A673 (cell line): ENCODE data around the gene RELN. TPM values are rescaled to one million over a fixed set of nuclear protein-coding genes. Genes with fewer than 3 reads are reported as not detected.

Experiments used
- BruUV-seq: library from RNA; stranded (reverse); fragments of 400-500 nt; replicated peaks from 2 replicates; lab custom pipeline; 2021; lab: Mats Ljungman, UMichigan
- CTCF ChIA-PET: fragments of 300-600 bp; sonication (Branson Sonifier 250); formaldehyde crosslinking; loops from one replicate; lab custom pipeline; 2022; ENCODE audit warnings: antibody characterized with exemption; lab: Charles Lee
- POLR2A ChIA-PET: fragments of 300-600 bp; sonication (Branson Sonifier 250); formaldehyde crosslinking; loops from one replicate; lab custom pipeline; 2022; ENCODE audit warnings: antibody characterized with exemption; ENCODE audit not compliant: low non-redundant PET; lab: Charles Lee
- DNase-seq: peaks from one replicate; pipeline ENCODE4 v3.0.0-alpha.2; 2015; ENCODE audit warnings: low spot score
- H3K27ac ChIP-seq: fragments of 200-600 bp; sonication (generic); 2 replicates; pipeline ENCODE4 v1.5.1; 2016; ENCODE audit warnings: mixed run types, low read depth, mild to moderate bottlenecking, mixed read lengths, antibody characterized with exemption, low read length; ENCODE audit not compliant: poor library complexity, severe bottlenecking
- H3K27me3 ChIP-seq: fragments of 200-600 bp; sonication (generic); replicated peaks from 2 replicates; pipeline ENCODE4 v1.6.1; 2017; ENCODE audit warnings: mixed run types, low read depth, mild to moderate bottlenecking, mixed read lengths, antibody characterized with exemption, low read length; ENCODE audit not compliant: insufficient read depth, poor library complexity
- H3K36me3 ChIP-seq: fragments of 200-600 bp; sonication (generic); 2 replicates; pipeline ENCODE4 v1.6.1; 2016; ENCODE audit warnings: mixed run types, mild to moderate bottlenecking, mixed read lengths, antibody characterized with exemption, low read length; ENCODE audit not compliant: insufficient read depth, poor library complexity, severe bottlenecking
- H3K4me1 ChIP-seq: fragments of 200-600 bp; sonication (generic); 2 replicates; pipeline ENCODE4 v1.6.1; 2017; ENCODE audit warnings: mixed run types, mild to moderate bottlenecking, mixed read lengths, antibody characterized with exemption, low read length; ENCODE audit not compliant: insufficient read depth, poor library complexity, severe bottlenecking
- H3K4me3 ChIP-seq: fragments of 200-600 bp; sonication (generic); 2 replicates; pipeline ENCODE4 v1.5.1; 2016; ENCODE audit warnings: low read depth, mixed run types, mild to moderate bottlenecking, mixed read lengths, low read length; ENCODE audit not compliant: poor library complexity, severe bottlenecking
- H3K9me3 ChIP-seq: fragments of 200-600 bp; sonication (generic); 2 replicates; pipeline ENCODE4 v1.6.1; 2016; ENCODE audit warnings: mixed run types, low read depth, mild to moderate bottlenecking, mixed read lengths, antibody characterized with exemption, low read length; ENCODE audit not compliant: poor library complexity, severe bottlenecking
- EZH2 ChIP-seq: fragments of 200-600 bp; sonication (generic); IDR thresholded peaks from 2 replicates; pipeline ENCODE4 v1.6.1; 2017; ENCODE audit warnings: borderline replicate concordance, low read depth, mild to moderate bottlenecking, mixed read lengths, antibody characterized with exemption, low read length; ENCODE audit not compliant: poor library complexity, severe bottlenecking
- intact Hi-C: fragments of 100-400 bp; cut with micrococcal nuclease; formaldehyde crosslinking; loops from one replicate; pipeline ENCODE4 v1.10.0; 2022; ENCODE audit not compliant: unreplicated experiment
- total RNA-seq: library from RNA; stranded (reverse); gene quantifications from 2 replicates; pipeline ENCODE4 v1.2.3, GENCODE V29; 2021
- TF ChIP-seq, protein P1 (sequence below): fragments of 300-800, 200-600 bp; sonication (generic); conservative IDR thresholded peaks from 2 replicates; pipeline ENCODE4 v1.5.1; 2017; ENCODE audit warnings: low read depth, mild to moderate bottlenecking, antibody characterized with exemption, low read length, moderate library complexity, mixed read lengths

Gene RELN
- total RNA-seq, 1 experiment from 2014 or later = not detected

DNA sequence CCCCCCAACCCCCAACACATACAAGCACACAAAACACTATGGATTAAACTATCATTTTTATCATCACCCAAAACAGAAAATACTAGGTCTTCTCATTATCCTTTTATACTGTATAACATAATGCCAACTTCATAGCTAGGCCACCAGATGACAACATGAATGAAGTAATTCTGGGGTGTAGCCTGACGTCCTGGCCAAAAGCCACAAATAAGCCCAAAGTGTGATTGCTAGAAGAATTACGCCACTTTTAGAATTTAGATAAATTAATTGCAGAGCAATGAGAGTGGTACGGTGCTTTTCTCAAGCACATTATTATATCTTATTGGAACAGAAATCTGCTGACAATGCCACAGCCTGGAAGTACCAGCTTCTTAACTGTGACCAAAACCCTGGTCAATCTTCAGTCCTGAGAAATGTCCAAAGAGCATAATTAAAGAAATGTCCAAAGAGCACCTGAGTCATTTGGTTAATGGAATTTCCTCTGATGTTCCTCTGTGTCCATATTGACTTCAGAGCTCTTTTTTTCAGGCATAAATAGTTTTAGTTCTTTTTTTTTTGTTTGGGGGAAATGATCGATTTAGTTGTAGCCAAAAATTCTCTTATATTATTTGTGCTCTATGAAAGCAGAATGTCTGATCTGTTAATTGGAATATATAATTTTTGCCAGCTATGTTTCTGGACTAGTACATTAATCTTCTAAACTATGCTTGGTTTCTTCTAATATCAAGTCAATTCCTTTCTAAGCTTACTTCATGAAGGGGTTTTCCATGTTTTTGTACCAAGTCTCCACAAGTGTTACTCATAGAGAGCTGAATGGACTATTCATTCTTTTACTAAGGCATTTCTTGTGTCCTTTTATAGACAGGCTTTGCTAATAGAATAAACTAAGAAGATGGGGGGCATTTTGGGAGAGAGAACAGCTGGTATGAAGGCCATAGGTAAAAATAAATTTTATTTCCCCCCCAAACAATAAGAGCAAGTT is 310.0 kb downstream of the RELN start:
- CTCF ChIA-PET = no interaction called here
- intact Hi-C loops = no loop called here
- DNase-seq = no peak
- no peak overlapping the region for H3K27ac ChIP-seq
- H3K9me3 ChIP-seq = no peaks in the 10 kb centered on the region
- no peaks in the 10 kb centered on the region for H3K36me3 ChIP-seq
- no TSS peak for BruUV-seq
- TF ChIP-seq, protein P1, sequence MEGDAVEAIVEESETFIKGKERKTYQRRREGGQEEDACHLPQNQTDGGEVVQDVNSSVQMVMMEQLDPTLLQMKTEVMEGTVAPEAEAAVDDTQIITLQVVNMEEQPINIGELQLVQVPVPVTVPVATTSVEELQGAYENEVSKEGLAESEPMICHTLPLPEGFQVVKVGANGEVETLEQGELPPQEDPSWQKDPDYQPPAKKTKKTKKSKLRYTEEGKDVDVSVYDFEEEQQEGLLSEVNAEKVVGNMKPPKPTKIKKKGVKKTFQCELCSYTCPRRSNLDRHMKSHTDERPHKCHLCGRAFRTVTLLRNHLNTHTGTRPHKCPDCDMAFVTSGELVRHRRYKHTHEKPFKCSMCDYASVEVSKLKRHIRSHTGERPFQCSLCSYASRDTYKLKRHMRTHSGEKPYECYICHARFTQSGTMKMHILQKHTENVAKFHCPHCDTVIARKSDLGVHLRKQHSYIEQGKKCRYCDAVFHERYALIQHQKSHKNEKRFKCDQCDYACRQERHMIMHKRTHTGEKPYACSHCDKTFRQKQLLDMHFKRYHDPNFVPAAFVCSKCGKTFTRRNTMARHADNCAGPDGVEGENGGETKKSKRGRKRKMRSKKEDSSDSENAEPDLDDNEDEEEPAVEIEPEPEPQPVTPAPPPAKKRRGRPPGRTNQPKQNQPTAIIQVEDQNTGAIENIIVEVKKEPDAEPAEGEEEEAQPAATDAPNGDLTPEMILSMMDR = no peak
- TF ChIP-seq EZH2 = no peak
- POLR2A ChIA-PET = no interaction called here
- no peak overlapping the region for H3K4me3 ChIP-seq
- H3K4me1 ChIP-seq = no peaks in the 10 kb centered on the region
- H3K27me3 ChIP-seq = peaks cover 16% of the 10 kb centered on the region

DNA sequence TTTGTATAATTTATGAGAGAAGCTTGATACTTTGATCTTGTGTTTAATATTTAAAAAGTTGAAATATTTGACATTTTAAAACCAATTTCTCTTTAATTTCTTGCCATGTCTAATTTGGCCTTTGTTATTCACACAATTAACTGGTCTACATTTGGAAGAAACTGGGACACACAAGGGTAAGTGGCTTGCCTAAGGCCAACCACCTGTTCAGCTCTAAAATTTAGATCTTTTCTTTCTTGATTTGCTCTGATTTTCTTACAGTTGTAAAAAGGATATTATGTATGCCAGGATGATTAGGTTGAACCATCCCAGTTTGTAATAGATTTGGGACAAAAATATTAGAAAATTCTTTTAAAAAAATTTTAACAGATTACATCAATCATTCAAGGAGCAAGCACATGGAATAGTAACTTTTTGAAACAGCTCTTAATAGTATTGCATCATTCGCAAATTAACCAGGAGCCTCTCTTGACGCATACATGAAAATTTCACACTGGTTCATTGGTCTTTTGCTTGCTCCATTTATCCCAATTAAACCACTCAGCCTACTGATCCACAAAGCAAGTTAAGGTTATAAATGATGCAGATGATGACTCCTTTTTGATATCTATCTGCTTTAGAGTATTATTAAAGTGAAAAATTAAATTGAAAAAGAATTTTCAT is 321.0 kb downstream of the RELN start:
- Histone ChIP-seq H3K36me3 (no peaks in the 10 kb centered on the region), H3K9me3 (no peaks in the 10 kb centered on the region), H3K27me3 (peaks cover 65% of the 10 kb centered on the region), H3K27ac (no peak overlapping the region), H3K4me3 (no peak overlapping the region), H3K4me1 (no peaks in the 10 kb centered on the region)
- CTCF ChIA-PET = no interaction called here
- POLR2A ChIA-PET = no interaction called here
- intact Hi-C loops = no loop called here
- no TSS peak for BruUV-seq
- TF ChIP-seq, protein P1 = no peak
- TF ChIP-seq EZH2 = no peak
- DNase-seq = peak; percentile 4

DNA sequence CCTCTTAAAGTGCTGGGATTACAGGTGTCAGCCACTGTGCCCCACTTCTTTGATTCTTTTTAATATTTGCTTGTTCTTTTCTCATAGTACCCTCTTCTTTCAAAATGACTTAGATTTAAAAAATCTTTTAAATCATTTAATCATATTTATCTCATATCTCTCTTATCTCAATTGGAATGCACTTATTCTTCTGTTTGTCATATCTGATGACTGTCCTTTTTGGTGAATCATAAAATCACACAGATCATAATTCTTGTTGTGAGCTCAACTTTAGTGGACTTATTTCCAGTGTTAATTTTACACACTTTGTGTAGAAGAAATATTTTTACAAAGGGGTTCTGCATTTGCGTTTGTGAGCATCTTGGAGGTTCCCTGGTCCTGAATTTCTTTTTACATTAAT is 323.1 kb downstream of the RELN start:
- DNase-seq = no peak
- ChIA-PET POLR2A (no interaction called here), CTCF (no interaction called here)
- Histone ChIP-seq H3K4me1 (no peaks in the 10 kb centered on the region), H3K27ac (no peak overlapping the region), H3K36me3 (no peaks in the 10 kb centered on the region), H3K4me3 (no peak overlapping the region), H3K27me3 (peaks cover 49% of the 10 kb centered on the region), H3K9me3 (no peaks in the 10 kb centered on the region)
- intact Hi-C loops = no loop called here
- BruUV-seq = no TSS peak
- no peak for TF ChIP-seq EZH2
- TF ChIP-seq, protein P1 = no peak
